ENCODE results near the gene KIAA1586. TPM values are rescaled to one million over a fixed set of nuclear protein-coding genes. Genes with fewer than 3 reads are reported as not detected.
"Not testable (repeated sequence)": the region's sequence is repeated elsewhere in the genome, so short reads cannot be mapped to it uniquely, and the experiment has no call there.

KIAA1586 gene
- 12.3 and 12.7 TPM in 2 replicates for total RNA-seq (2014; rRNA removed; shearing (Covaris generic); ENCODE audit: low replicate concordance)

- H3K27ac ChIP-seq (ENCODE audit: low read length); H3K27me3 ChIP-seq (ENCODE audit: low read length); H3K9me3 ChIP-seq (ENCODE audit: low read length); H4K20me1 ChIP-seq (ENCODE audit: insufficient read depth, low read depth, low read length); H3K9me2 ChIP-seq (replicated peaks; ENCODE audit: insufficient read depth, low read length): not testable (repeated sequence)
- Histone ChIP-seq H3K4me2 (ENCODE audit: low read depth, low read length, poor library complexity, severe bottlenecking) (peak within 1 kb of the TSS; percentile 88), H3K4me1 (ENCODE audit: low read length) (peaks cover 28% of the 10 kb centered on the region), H3K36me3 (ENCODE audit: insufficient read depth, low read length) (peaks cover 27% of the 10 kb centered on the region), H2AFZ (ENCODE audit: low read length) (peak within 1 kb of the TSS; percentile 79), H3K9ac (ENCODE audit: low read length) (peak within 1 kb of the TSS; percentile 69), H3K4me3 (ENCODE audit: low read length) (peak within 1 kb of the TSS; percentile 68), H3K79me2 (ENCODE audit: low read length) (peaks cover 36% of the 10 kb centered on the region)
- DNase-seq = peak; percentile 94
Observed at GRCh38 chr6:57046332-57047256, at the start of gene KIAA1586. Gene KIAA1586 (plus strand): TSS chr6:57046693. CDS start chr6:57046756, 63 bp downstream.

- H3K4me1 ChIP-seq (ENCODE audit: low read length) = no peaks in the 10 kb centered on the region
- no peak overlapping the region for H3K9ac ChIP-seq (ENCODE audit: low read length)
- H2AFZ ChIP-seq (ENCODE audit: low read length) = no peak overlapping the region
- H3K4me2 ChIP-seq (ENCODE audit: low read depth, low read length, poor library complexity, severe bottlenecking) = no peak overlapping the region
- no peak overlapping the region for H3K27ac ChIP-seq (ENCODE audit: low read length)
- H3K9me2 ChIP-seq (replicated peaks; ENCODE audit: insufficient read depth, low read length) = no peaks in the 10 kb centered on the region
- H3K9me3 ChIP-seq (ENCODE audit: low read length) = no peaks in the 10 kb centered on the region
- H3K36me3 ChIP-seq (ENCODE audit: insufficient read depth, low read length) = no peaks in the 10 kb centered on the region
- no peaks in the 10 kb centered on the region for H3K79me2 ChIP-seq (ENCODE audit: low read length)
- no peaks in the 10 kb centered on the region for H3K27me3 ChIP-seq (ENCODE audit: low read length)
- no peak overlapping the region for H3K4me3 ChIP-seq (ENCODE audit: low read length)
- no peaks in the 10 kb centered on the region for H4K20me1 ChIP-seq (ENCODE audit: insufficient read depth, low read depth, low read length)
- no peak for DNase-seq
Observed at GRCh38 chr6:56999049-56999448, 47.4 kb upstream of the KIAA1586 start.

- not testable (repeated sequence) for H3K27me3 ChIP-seq (ENCODE audit: low read length); H3K9me3 ChIP-seq (ENCODE audit: low read length); H3K4me1 ChIP-seq (ENCODE audit: low read length); H3K27ac ChIP-seq (ENCODE audit: low read length); DNase-seq; H3K9me2 ChIP-seq (replicated peaks; ENCODE audit: insufficient read depth, low read length); H3K9ac ChIP-seq (ENCODE audit: low read length); H3K79me2 ChIP-seq (ENCODE audit: low read length); H3K4me3 ChIP-seq (ENCODE audit: low read length); H4K20me1 ChIP-seq (ENCODE audit: insufficient read depth, low read depth, low read length); H3K4me2 ChIP-seq (ENCODE audit: low read depth, low read length, poor library complexity, severe bottlenecking); H3K36me3 ChIP-seq (ENCODE audit: insufficient read depth, low read length); H2AFZ ChIP-seq (ENCODE audit: low read length)
Observed at GRCh38 chr6:56999748-57000147, 46.7 kb upstream of the KIAA1586 start.

GRCh38 chr6:57002197-57002596 lies 44.3 kb upstream of the KIAA1586 start:
- Histone ChIP-seq H3K9ac (ENCODE audit: low read length) (no peak overlapping the region), H3K79me2 (ENCODE audit: low read length) (no peaks in the 10 kb centered on the region), H3K36me3 (ENCODE audit: insufficient read depth, low read length) (no peaks in the 10 kb centered on the region), H2AFZ (ENCODE audit: low read length) (no peak overlapping the region), H3K4me2 (ENCODE audit: low read depth, low read length, poor library complexity, severe bottlenecking) (no peak overlapping the region), H3K4me3 (ENCODE audit: low read length) (no peak overlapping the region), H3K9me2 (replicated peaks; ENCODE audit: insufficient read depth, low read length) (no peaks in the 10 kb centered on the region), H4K20me1 (ENCODE audit: insufficient read depth, low read depth, low read length) (no peaks in the 10 kb centered on the region), H3K27ac (ENCODE audit: low read length) (no peak overlapping the region), H3K27me3 (ENCODE audit: low read length) (no peaks in the 10 kb centered on the region), H3K9me3 (ENCODE audit: low read length) (no peaks in the 10 kb centered on the region), H3K4me1 (ENCODE audit: low read length) (no peaks in the 10 kb centered on the region)
- no peak for DNase-seq

- no peaks in the 10 kb centered on the region for H3K36me3 ChIP-seq (ENCODE audit: insufficient read depth, low read length)
- no peaks in the 10 kb centered on the region for H4K20me1 ChIP-seq (ENCODE audit: insufficient read depth, low read depth, low read length)
- H3K27ac ChIP-seq (ENCODE audit: low read length) = no peak overlapping the region
- no peak overlapping the region for H2AFZ ChIP-seq (ENCODE audit: low read length)
- no peaks in the 10 kb centered on the region for H3K4me1 ChIP-seq (ENCODE audit: low read length)
- no peak for DNase-seq
- no peak overlapping the region for H3K4me2 ChIP-seq (ENCODE audit: low read depth, low read length, poor library complexity, severe bottlenecking)
- no peaks in the 10 kb centered on the region for H3K9me2 ChIP-seq (replicated peaks; ENCODE audit: insufficient read depth, low read length)
- no peak overlapping the region for H3K4me3 ChIP-seq (ENCODE audit: low read length)
- H3K9me3 ChIP-seq (ENCODE audit: low read length) = no peaks in the 10 kb centered on the region
- H3K79me2 ChIP-seq (ENCODE audit: low read length) = no peaks in the 10 kb centered on the region
- no peak overlapping the region for H3K9ac ChIP-seq (ENCODE audit: low read length)
- H3K27me3 ChIP-seq (ENCODE audit: low read length) = no peaks in the 10 kb centered on the region
Observed at GRCh38 chr6:57004292-57004691, 42.2 kb upstream of the KIAA1586 start.

GRCh38 chr6:57006101-57006500 lies 40.4 kb upstream of the KIAA1586 start:
- Histone ChIP-seq H3K4me2 (ENCODE audit: low read depth, low read length, poor library complexity, severe bottlenecking) (no peak overlapping the region), H3K36me3 (ENCODE audit: insufficient read depth, low read length) (no peaks in the 10 kb centered on the region), H3K27me3 (ENCODE audit: low read length) (no peaks in the 10 kb centered on the region), H2AFZ (ENCODE audit: low read length) (no peak overlapping the region), H3K9ac (ENCODE audit: low read length) (no peak overlapping the region), H3K79me2 (ENCODE audit: low read length) (no peaks in the 10 kb centered on the region), H3K4me1 (ENCODE audit: low read length) (no peaks in the 10 kb centered on the region), H3K9me3 (ENCODE audit: low read length) (no peaks in the 10 kb centered on the region), H4K20me1 (ENCODE audit: insufficient read depth, low read depth, low read length) (no peaks in the 10 kb centered on the region), H3K4me3 (ENCODE audit: low read length) (no peak overlapping the region), H3K9me2 (replicated peaks; ENCODE audit: insufficient read depth, low read length) (no peaks in the 10 kb centered on the region), H3K27ac (ENCODE audit: low read length) (no peak overlapping the region)
- DNase-seq = peak; percentile 29

GRCh38 chr6:57008069-57008468 lies 38.4 kb upstream of the KIAA1586 start:
- H3K36me3 ChIP-seq (ENCODE audit: insufficient read depth, low read length); H2AFZ ChIP-seq (ENCODE audit: low read length); H3K9me2 ChIP-seq (replicated peaks; ENCODE audit: insufficient read depth, low read length); H3K4me2 ChIP-seq (ENCODE audit: low read depth, low read length, poor library complexity, severe bottlenecking); H3K9ac ChIP-seq (ENCODE audit: low read length); H3K9me3 ChIP-seq (ENCODE audit: low read length); H3K4me1 ChIP-seq (ENCODE audit: low read length); H3K4me3 ChIP-seq (ENCODE audit: low read length); H4K20me1 ChIP-seq (ENCODE audit: insufficient read depth, low read depth, low read length); H3K27me3 ChIP-seq (ENCODE audit: low read length); H3K27ac ChIP-seq (ENCODE audit: low read length); H3K79me2 ChIP-seq (ENCODE audit: low read length): not testable (repeated sequence)
- DNase-seq = peak; percentile 10

- no peak overlapping the region for H3K4me3 ChIP-seq (ENCODE audit: low read length)
- no peak overlapping the region for H2AFZ ChIP-seq (ENCODE audit: low read length)
- no peaks in the 10 kb centered on the region for H3K9me2 ChIP-seq (replicated peaks; ENCODE audit: insufficient read depth, low read length)
- H3K27me3 ChIP-seq (ENCODE audit: low read length) = no peaks in the 10 kb centered on the region
- H3K9ac ChIP-seq (ENCODE audit: low read length) = no peak overlapping the region
- no peak overlapping the region for H3K27ac ChIP-seq (ENCODE audit: low read length)
- no peaks in the 10 kb centered on the region for H3K4me1 ChIP-seq (ENCODE audit: low read length)
- DNase-seq = no peak
- H3K4me2 ChIP-seq (ENCODE audit: low read depth, low read length, poor library complexity, severe bottlenecking) = no peak overlapping the region
- H3K79me2 ChIP-seq (ENCODE audit: low read length) = no peaks in the 10 kb centered on the region
- H3K36me3 ChIP-seq (ENCODE audit: insufficient read depth, low read length) = no peaks in the 10 kb centered on the region
- no peaks in the 10 kb centered on the region for H3K9me3 ChIP-seq (ENCODE audit: low read length)
- H4K20me1 ChIP-seq (ENCODE audit: insufficient read depth, low read depth, low read length) = no peaks in the 10 kb centered on the region
Observed at GRCh38 chr6:57013521-57013926, 33.0 kb upstream of the KIAA1586 start.

Data from Karpas-422 (cell line).